HG03457 (cell line): Measurements from ENCODE around the gene PTPRT.

Experiments used
- ATAC-seq: cut with Tn5 transposase; IDR thresholded peaks from one replicate; pipeline ENCODE4 v1.9.1; 2021; ENCODE audit warnings: moderate number of reproducible peaks; ENCODE audit not compliant: unreplicated experiment

PTPRT gene

GRCh38 chr20:42587427-42587826 lies 602.3 kb downstream of the PTPRT start:
- ATAC-seq = no peak

GRCh38 chr20:42581311-42581710 lies 608.4 kb downstream of the PTPRT start:
- no peak for ATAC-seq

- no peak for ATAC-seq
Measured at GRCh38 chr20:42576167-42576566, 613.5 kb downstream of the PTPRT start.

GRCh38 chr20:42572320-42573016 lies 617.2 kb downstream of the PTPRT start:
- ATAC-seq = no peak

GRCh38 chr20:42567409-42567808 lies 622.3 kb downstream of the PTPRT start:
- no peak for ATAC-seq

GRCh38 chr20:42565235-42565995 lies 624.3 kb downstream of the PTPRT start:
- no peak for ATAC-seq

- no peak for ATAC-seq
Measured at GRCh38 chr20:42559665-42560064, 630.0 kb downstream of the PTPRT start.

- no peak for ATAC-seq
Measured at GRCh38 chr20:42556575-42556974, 633.1 kb downstream of the PTPRT start.

- ATAC-seq = no peak
Measured at GRCh38 chr20:42553374-42553773, 636.3 kb downstream of the PTPRT start.

GRCh38 chr20:42549496-42549895 lies 640.2 kb downstream of the PTPRT start:
- no peak for ATAC-seq

- no peak for ATAC-seq
Measured at GRCh38 chr20:42544926-42545325, 644.8 kb downstream of the PTPRT start.

GRCh38 chr20:42532831-42533230 lies 656.9 kb downstream of the PTPRT start:
- ATAC-seq = no peak

- ATAC-seq = no peak
Measured at GRCh38 chr20:42531508-42531961, 658.2 kb downstream of the PTPRT start.

- ATAC-seq = no peak
Measured at GRCh38 chr20:42530855-42531448, 658.8 kb downstream of the PTPRT start.

- ATAC-seq = no peak
Measured at GRCh38 chr20:42530191-42530590, 659.5 kb downstream of the PTPRT start.

GRCh38 chr20:42524058-42524457 lies 665.6 kb downstream of the PTPRT start:
- ATAC-seq = no peak

- ATAC-seq = no peak
Measured at GRCh38 chr20:42516692-42517091, 673.0 kb downstream of the PTPRT start.

GRCh38 chr20:42510686-42511085 lies 679.0 kb downstream of the PTPRT start:
- ATAC-seq = no peak

- ATAC-seq = no peak
Measured at GRCh38 chr20:42507874-42508273, 681.8 kb downstream of the PTPRT start.

- no peak for ATAC-seq
Measured at GRCh38 chr20:42506397-42506796, 683.3 kb downstream of the PTPRT start.

- no peak for ATAC-seq
Measured at GRCh38 chr20:42502591-42502990, 687.1 kb downstream of the PTPRT start.

GRCh38 chr20:42496595-42496994 lies 693.1 kb downstream of the PTPRT start:
- no peak for ATAC-seq
